K562 (cell line): Measurements from ENCODE around the gene AURKB. TPM values are rescaled to one million over a fixed set of nuclear protein-coding genes. Genes with fewer than 3 reads are reported as not detected.

Experiments used
- ADNP ChIP-seq: fragments of 200-800 bp; sonication (Bioruptor generic); IDR thresholded peaks from 2 replicates; pipeline ENCODE4 v1.6.1; 2016; ENCODE audit warnings: missing genetic modification characterization, missing compliant biosample characterization
- ATF1 ChIP-seq, 2 experiments: fragments of 450-650 bp in 1 of 2; IDR thresholded peaks; 2 replicates each; pipeline ENCODE4 v1.6.1; 2016; ENCODE audit warnings: missing compliant biosample characterization in 1 of 2, missing genetic modification characterization in 1 of 2
- FOXA3 ChIP-seq, 2 experiments: fragments of 450-650 bp in 1 of 2; sonication (generic) in 1 of 2; formaldehyde crosslinking; IDR thresholded peaks in 1 of 2; conservative IDR thresholded peaks in 1 of 2; 2 replicates each; pipeline versions ENCODE4 v1.4.0 to v1.8.0; 2020 to 2022; ENCODE audit warnings: mild to moderate bottlenecking in 2 of 2, missing genetic modification reagents in 1 of 2
- GABPB1 ChIP-seq: sonication (generic); formaldehyde crosslinking; IDR thresholded peaks from 2 replicates; pipeline ENCODE4 v1.8.0; 2022; ENCODE audit warnings: mild to moderate bottlenecking, missing genetic modification reagents
- ZKSCAN1 ChIP-seq: fragments of 150-350 bp; IDR thresholded peaks from 2 replicates; pipeline ENCODE4 v1.6.1; 2016; ENCODE audit warnings: low read depth, low read length
- ZNF175 ChIP-seq: fragments of 200-800 bp; sonication (Bioruptor generic); IDR thresholded peaks from 2 replicates; pipeline ENCODE4 v1.6.1; 2016; ENCODE audit warnings: low read depth, mild to moderate bottlenecking, missing genetic modification characterization, missing compliant biosample characterization
- polyA plus RNA-seq, 8 experiments: library from polyadenylated mRNA; depleted of rRNA in 4 of 8; stranded (reverse) in 5 of 8; unstranded in 3 of 8; fragments of >200 nt; fragmentation: Nextera tagmentation in 2 of 8; fragmentation: Illumina TruSeq in 1 of 8; extraction: Ambion mirVana in 2 of 8; extraction: Trizol in 1 of 8; gene quantifications; 2 replicates each; pipeline versions ENCODE4 v1.2.1 to v1.2.3, GENCODE V29; 2011 to 2014; ENCODE audit warnings: inconsistent platforms in 1 of 8, missing spikeins in 1 of 8
- total RNA-seq, 7 experiments: library from RNA; depleted of rRNA in 6 of 7; stranded (reverse); fragments of >200 nt in 6 of 7; fragmentation: Illumina TruSeq in 2 of 7; extraction: Trizol in 2 of 7; gene quantifications; 2 replicates each; pipeline versions ENCODE4 v1.2.1 to v1.2.3, GENCODE V29; 2011 to 2021; ENCODE audit warnings: low replicate concordance in 1 of 7
- TF ChIP-seq, protein P1 (sequence below): fragments of 450-650 bp; IDR thresholded peaks from 2 replicates; pipeline ENCODE4 v1.6.1; 2016; ENCODE audit warnings: low read depth
- TF ChIP-seq, protein P2 (sequence below): fragments of 450-650 bp; IDR thresholded peaks from 2 replicates; pipeline ENCODE4 v1.6.1; 2017; ENCODE audit warnings: antibody characterized with exemption, mild to moderate bottlenecking
- TF ChIP-seq, protein P3 (sequence below): sonication (generic); formaldehyde crosslinking; IDR thresholded peaks from 2 replicates; pipeline ENCODE4 v1.8.0; 2022; ENCODE audit warnings: missing genetic modification reagents, mild to moderate bottlenecking, moderate library complexity, borderline replicate concordance
- TF ChIP-seq, protein P4 (sequence below), 3 experiments: IDR thresholded peaks in 2 of 3; conservative IDR thresholded peaks in 1 of 3; 2 replicates each; pipeline ENCODE4 v1.5.1; 2011 to 2012; ENCODE audit warnings: low read length in 3 of 3, mild to moderate bottlenecking in 3 of 3, control low read depth in 2 of 3, improper control_type of control experiment in 1 of 3, inconsistent platforms in 1 of 3, low read depth in 1 of 3, mixed read lengths in 1 of 3, moderate library complexity in 1 of 3; ENCODE audit not compliant: insufficient read depth in 2 of 3

Gene AURKB
- total and polyA plus RNA-seq, 9 of the 15 experiments (the other 6 are each of a cell fraction or from before 2014, with no cell fraction given) = 27.2 to 114 (median 74.8) TPM

DNA sequence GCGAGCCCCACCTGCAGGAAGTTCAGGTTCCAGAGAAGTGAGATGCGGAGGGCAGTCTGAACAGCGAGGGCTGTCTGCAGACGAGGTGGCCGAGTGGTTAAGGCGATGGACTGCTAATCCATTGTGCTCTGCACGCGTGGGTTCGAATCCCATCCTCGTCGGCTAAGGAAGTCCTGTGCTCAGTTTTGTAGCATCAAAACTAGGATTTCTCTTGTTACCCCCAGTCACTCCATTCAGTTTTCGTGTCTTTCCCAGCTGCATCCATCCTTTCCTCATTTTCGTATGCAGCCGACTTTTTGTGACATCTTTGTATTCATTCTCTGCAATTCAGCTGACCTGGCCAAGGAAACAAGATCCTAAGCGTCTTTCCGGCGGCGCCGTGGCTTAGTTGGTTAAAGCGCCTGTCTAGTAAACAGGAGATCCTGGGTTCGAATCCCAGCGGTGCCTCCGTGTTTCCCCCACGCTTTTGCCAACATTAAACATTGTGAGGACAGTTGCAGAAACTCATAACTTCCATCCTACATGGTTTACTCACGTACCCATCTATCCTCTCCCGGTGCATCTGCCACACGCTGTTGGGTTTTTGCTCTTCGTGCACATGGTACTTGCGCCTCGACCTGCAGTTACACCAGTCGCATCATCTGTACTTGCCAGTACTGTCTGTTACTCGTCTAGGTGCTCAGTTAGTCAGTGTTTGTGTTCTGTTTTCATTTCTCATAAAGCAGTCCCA lies 23.4 kb downstream of the AURKB start (continued):
- TF ChIP-seq, protein P1, sequence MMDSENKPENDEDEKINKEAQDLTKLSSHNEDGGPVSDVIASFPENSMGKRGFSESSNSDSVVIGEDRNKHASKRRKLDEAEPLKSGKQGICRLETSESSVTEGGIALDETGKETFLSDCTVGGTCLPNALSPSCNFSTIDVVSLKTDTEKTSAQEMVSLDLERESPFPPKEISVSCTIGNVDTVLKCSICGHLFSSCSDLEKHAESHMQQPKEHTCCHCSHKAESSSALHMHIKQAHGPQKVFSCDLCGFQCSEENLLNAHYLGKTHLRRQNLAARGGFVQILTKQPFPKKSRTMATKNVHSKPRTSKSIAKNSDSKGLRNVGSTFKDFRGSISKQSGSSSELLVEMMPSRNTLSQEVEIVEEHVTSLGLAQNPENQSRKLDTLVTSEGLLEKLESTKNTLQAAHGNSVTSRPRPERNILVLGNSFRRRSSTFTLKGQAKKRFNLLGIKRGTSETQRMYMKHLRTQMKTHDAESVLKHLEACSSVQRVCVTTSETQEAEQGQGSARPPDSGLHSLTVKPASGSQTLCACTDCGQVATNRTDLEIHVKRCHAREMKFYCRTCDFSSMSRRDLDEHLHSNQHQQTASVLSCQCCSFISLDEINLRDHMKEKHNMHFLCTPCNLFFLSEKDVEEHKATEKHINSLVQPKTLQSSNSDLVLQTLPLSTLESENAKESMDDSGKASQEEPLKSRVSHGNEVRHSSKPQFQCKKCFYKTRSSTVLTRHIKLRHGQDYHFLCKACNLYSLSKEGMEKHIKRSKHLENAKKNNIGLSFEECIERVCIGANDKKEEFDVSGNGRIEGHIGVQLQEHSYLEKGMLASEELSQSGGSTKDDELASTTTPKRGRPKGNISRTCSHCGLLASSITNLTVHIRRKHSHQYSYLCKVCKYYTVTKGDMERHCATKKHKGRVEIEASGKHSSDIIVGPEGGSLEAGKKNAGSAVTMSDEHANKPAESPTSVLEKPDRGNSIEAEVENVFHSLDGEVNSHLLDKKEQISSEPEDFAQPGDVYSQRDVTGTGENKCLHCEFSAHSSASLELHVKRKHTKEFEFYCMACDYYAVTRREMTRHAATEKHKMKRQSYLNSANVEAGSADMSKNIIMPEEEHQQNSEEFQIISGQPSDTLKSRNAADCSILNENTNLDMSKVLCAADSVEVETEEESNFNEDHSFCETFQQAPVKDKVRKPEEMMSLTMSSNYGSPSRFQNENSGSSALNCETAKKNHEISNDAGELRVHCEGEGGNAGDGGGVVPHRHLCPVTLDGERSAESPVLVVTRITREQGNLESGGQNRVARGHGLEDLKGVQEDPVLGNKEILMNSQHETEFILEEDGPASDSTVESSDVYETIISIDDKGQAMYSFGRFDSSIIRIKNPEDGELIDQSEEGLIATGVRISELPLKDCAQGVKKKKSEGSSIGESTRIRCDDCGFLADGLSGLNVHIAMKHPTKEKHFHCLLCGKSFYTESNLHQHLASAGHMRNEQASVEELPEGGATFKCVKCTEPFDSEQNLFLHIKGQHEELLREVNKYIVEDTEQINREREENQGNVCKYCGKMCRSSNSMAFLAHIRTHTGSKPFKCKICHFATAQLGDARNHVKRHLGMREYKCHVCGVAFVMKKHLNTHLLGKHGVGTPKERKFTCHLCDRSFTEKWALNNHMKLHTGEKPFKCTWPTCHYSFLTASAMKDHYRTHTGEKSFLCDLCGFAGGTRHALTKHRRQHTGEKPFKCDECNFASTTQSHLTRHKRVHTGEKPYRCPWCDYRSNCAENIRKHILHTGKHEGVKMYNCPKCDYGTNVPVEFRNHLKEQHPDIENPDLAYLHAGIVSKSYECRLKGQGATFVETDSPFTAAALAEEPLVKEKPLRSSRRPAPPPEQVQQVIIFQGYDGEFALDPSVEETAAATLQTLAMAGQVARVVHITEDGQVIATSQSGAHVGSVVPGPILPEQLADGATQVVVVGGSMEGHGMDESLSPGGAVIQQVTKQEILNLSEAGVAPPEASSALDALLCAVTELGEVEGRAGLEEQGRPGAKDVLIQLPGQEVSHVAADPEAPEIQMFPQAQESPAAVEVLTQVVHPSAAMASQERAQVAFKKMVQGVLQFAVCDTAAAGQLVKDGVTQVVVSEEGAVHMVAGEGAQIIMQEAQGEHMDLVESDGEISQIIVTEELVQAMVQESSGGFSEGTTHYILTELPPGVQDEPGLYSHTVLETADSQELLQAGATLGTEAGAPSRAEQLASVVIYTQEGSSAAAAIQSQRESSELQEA = peak; percentile 69
- peak; percentile 24; the same call in 1 of the 2 replicates for TF ChIP-seq ZKSCAN1
- TF ChIP-seq GABPB1 (CRISPR knock-in tag) = peak; percentile 78
- no peak for TF ChIP-seq ZNF175
- TF ChIP-seq FOXA3 (CRISPR knock-in tag; conservative IDR thresholded peaks at IDR 0.05 in 1 of 2, IDR thresholded peaks at IDR 0.05 in 1 of 2) = peak in 1 of 2 experiments; percentile 78; a peak in 2 of 4 replicates
- TF ChIP-seq ADNP (tag) = peak; percentile 96
- TF ChIP-seq, protein P2, sequence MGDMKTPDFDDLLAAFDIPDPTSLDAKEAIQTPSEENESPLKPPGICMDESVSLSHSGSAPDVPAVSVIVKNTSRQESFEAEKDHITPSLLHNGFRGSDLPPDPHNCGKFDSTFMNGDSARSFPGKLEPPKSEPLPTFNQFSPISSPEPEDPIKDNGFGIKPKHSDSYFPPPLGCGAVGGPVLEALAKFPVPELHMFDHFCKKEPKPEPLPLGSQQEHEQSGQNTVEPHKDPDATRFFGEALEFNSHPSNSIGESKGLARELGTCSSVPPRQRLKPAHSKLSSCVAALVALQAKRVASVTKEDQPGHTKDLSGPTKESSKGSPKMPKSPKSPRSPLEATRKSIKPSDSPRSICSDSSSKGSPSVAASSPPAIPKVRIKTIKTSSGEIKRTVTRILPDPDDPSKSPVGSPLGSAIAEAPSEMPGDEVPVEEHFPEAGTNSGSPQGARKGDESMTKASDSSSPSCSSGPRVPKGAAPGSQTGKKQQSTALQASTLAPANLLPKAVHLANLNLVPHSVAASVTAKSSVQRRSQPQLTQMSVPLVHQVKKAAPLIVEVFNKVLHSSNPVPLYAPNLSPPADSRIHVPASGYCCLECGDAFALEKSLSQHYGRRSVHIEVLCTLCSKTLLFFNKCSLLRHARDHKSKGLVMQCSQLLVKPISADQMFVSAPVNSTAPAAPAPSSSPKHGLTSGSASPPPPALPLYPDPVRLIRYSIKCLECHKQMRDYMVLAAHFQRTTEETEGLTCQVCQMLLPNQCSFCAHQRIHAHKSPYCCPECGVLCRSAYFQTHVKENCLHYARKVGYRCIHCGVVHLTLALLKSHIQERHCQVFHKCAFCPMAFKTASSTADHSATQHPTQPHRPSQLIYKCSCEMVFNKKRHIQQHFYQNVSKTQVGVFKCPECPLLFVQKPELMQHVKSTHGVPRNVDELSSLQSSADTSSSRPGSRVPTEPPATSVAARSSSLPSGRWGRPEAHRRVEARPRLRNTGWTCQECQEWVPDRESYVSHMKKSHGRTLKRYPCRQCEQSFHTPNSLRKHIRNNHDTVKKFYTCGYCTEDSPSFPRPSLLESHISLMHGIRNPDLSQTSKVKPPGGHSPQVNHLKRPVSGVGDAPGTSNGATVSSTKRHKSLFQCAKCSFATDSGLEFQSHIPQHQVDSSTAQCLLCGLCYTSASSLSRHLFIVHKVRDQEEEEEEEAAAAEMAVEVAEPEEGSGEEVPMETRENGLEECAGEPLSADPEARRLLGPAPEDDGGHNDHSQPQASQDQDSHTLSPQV = peak; percentile 71
- TF ChIP-seq ATF1 (CRISPR knock-in tag; IDR thresholded peaks at IDR 0.05) = no peak
- peak; percentile 75 for TF ChIP-seq ATF1 (tag; IDR thresholded peaks at IDR 0.05)
- TF ChIP-seq, protein P3, sequence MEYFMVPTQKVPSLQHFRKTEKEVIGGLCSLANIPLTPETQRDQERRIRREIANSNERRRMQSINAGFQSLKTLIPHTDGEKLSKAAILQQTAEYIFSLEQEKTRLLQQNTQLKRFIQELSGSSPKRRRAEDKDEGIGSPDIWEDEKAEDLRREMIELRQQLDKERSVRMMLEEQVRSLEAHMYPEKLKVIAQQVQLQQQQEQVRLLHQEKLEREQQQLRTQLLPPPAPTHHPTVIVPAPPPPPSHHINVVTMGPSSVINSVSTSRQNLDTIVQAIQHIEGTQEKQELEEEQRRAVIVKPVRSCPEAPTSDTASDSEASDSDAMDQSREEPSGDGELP (CRISPR knock-in tag) = peak; percentile 80
- TF ChIP-seq, protein P4, sequence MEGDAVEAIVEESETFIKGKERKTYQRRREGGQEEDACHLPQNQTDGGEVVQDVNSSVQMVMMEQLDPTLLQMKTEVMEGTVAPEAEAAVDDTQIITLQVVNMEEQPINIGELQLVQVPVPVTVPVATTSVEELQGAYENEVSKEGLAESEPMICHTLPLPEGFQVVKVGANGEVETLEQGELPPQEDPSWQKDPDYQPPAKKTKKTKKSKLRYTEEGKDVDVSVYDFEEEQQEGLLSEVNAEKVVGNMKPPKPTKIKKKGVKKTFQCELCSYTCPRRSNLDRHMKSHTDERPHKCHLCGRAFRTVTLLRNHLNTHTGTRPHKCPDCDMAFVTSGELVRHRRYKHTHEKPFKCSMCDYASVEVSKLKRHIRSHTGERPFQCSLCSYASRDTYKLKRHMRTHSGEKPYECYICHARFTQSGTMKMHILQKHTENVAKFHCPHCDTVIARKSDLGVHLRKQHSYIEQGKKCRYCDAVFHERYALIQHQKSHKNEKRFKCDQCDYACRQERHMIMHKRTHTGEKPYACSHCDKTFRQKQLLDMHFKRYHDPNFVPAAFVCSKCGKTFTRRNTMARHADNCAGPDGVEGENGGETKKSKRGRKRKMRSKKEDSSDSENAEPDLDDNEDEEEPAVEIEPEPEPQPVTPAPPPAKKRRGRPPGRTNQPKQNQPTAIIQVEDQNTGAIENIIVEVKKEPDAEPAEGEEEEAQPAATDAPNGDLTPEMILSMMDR (IDR thresholded peaks at IDR 0.05 in 2 of 3, conservative IDR thresholded peaks at IDR 0.05 in 1 of 3; ENCODE audit: insufficient read depth in 2 of 3, low read depth in 1 of 3, low read length in 3 of 3) = peak in 2 of 3 experiments; percentile 29 to 57; a peak in 3 of 6 replicates
